K562 (cell line): Measurements from ENCODE around the gene WRAP53. TPM values are rescaled to one million over a fixed set of nuclear protein-coding genes. Genes with fewer than 3 reads are reported as not detected.

Source experiments
- CHD4 ChIP-seq: fragments of 200-600 bp; sonication (generic); IDR thresholded peaks from 3 replicates; pipeline ENCODE4 v1.6.1; 2012; ENCODE audit warnings: low read depth, mild to moderate bottlenecking, mixed read lengths, low read length, inconsistent platforms; ENCODE audit not compliant: insufficient read depth, insufficient replicate concordance, poor library complexity, severe bottlenecking
- RBBP5 ChIP-seq: fragments of 200-600 bp; sonication (generic); IDR thresholded peaks from 2 replicates; pipeline ENCODE4 v1.6.1; 2012; ENCODE audit warnings: borderline replicate concordance, mild to moderate bottlenecking, low read length, control low read depth, inconsistent platforms; ENCODE audit not compliant: insufficient read depth, poor library complexity, severe bottlenecking
- SPI1 ChIP-seq: IDR thresholded peaks from 2 replicates; pipeline ENCODE4 v1.6.1; 2011; ENCODE audit warnings: low read depth, low read length, control low read depth, borderline replicate concordance
- SRSF7 ChIP-seq: fragments of 200-400 bp; formaldehyde crosslinking; optimal IDR thresholded peaks from 2 replicates; pipeline ENCODE3; 2017; ENCODE audit warnings: mild to moderate bottlenecking, low read depth, low read length
- STAT5A ChIP-seq: IDR thresholded peaks from 2 replicates; pipeline ENCODE4 v1.6.1; 2012; ENCODE audit warnings: low read length, inconsistent platforms, borderline replicate concordance
- ZNF23 ChIP-seq: fragments of 250-450 bp; sonication (Bioruptor Pico); IDR thresholded peaks from 2 replicates; pipeline ENCODE4 v1.4.0; 2020; ENCODE audit warnings: mild to moderate bottlenecking
- polyA plus RNA-seq, 8 experiments: library from polyadenylated mRNA; depleted of rRNA in 4 of 8; stranded (reverse) in 5 of 8; unstranded in 3 of 8; fragments of >200 nt; fragmentation: Nextera tagmentation in 2 of 8; fragmentation: Illumina TruSeq in 1 of 8; extraction: Ambion mirVana in 2 of 8; extraction: Trizol in 1 of 8; gene quantifications; 2 replicates each; pipeline versions ENCODE4 v1.2.1 to v1.2.3, GENCODE V29; 2011 to 2014; ENCODE audit warnings: inconsistent platforms in 1 of 8, missing spikeins in 1 of 8
- total RNA-seq, 7 experiments: library from RNA; depleted of rRNA in 6 of 7; stranded (reverse); fragments of >200 nt in 6 of 7; fragmentation: Illumina TruSeq in 2 of 7; extraction: Trizol in 2 of 7; gene quantifications; 2 replicates each; pipeline versions ENCODE4 v1.2.1 to v1.2.3, GENCODE V29; 2011 to 2021; ENCODE audit warnings: low replicate concordance in 1 of 7
- TF ChIP-seq, protein P1 (sequence below): fragments of 450-650 bp; IDR thresholded peaks from 2 replicates; pipeline ENCODE4 v1.6.1; 2016; ENCODE audit warnings: missing biosample characterization, missing genetic modification characterization
- TF ChIP-seq, protein P2 (sequence below): sonication (generic); formaldehyde crosslinking; IDR thresholded peaks from 2 replicates; pipeline ENCODE4 v1.4.0; 2020; ENCODE audit warnings: mild to moderate bottlenecking, missing genetic modification reagents
- TF ChIP-seq, protein P3 (sequence below): sonication (generic); formaldehyde crosslinking; IDR thresholded peaks from 2 replicates; pipeline ENCODE4 v1.8.1; 2023; ENCODE audit warnings: missing genetic modification reagents, mild to moderate bottlenecking, borderline replicate concordance

The WRAP53 gene
- total and polyA plus RNA-seq, 9 of the 15 experiments (the other 6 are each of a cell fraction or from before 2014, with no cell fraction given) = 0.72 to 18.2 (median 13.4) TPM

DNA sequence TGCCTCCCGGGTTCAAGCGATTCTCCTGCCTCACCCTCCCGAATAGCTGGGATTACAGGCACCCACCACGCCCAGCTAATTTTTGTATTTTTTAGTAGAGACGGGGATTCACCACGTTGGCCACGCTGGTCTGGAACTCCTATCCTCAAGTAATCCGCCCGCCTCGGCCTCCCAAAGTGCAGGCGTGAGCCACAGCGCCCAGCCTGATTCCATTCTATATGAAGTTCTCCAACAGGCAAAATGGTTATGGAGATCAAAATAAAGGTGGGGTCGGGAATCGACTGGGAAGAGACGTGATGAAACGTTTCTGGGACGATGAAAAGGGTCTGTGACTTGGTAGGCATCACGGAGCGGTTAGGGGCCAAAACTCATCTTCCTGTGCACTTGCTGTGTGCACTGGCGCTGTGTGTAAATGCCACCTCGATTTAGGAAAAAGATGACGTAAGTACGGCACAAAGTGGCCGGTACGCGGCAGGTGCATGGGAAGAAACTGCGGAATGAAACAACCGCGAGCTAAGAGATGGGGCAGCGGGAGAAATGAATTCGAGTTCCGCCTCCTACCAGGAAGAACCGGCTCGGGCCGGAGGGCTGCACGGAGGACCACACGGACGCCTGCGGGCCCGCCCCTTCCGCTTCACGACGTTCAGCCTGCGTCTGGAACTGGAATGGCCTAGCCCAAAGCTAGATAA, 2.6 kb upstream of the WRAP53 start (continued):
- TF ChIP-seq, protein P1, sequence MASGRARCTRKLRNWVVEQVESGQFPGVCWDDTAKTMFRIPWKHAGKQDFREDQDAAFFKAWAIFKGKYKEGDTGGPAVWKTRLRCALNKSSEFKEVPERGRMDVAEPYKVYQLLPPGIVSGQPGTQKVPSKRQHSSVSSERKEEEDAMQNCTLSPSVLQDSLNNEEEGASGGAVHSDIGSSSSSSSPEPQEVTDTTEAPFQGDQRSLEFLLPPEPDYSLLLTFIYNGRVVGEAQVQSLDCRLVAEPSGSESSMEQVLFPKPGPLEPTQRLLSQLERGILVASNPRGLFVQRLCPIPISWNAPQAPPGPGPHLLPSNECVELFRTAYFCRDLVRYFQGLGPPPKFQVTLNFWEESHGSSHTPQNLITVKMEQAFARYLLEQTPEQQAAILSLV (tag) = no peak
- TF ChIP-seq ZNF23 (CRISPR knock-in tag) (no peak), CHD4 (no peak), STAT5A (no peak), SRSF7 (no peak), RBBP5 (peak; percentile 48), SPI1 (peak; percentile 32; the same call in 1 of the 2 replicates)
- TF ChIP-seq, protein P2, sequence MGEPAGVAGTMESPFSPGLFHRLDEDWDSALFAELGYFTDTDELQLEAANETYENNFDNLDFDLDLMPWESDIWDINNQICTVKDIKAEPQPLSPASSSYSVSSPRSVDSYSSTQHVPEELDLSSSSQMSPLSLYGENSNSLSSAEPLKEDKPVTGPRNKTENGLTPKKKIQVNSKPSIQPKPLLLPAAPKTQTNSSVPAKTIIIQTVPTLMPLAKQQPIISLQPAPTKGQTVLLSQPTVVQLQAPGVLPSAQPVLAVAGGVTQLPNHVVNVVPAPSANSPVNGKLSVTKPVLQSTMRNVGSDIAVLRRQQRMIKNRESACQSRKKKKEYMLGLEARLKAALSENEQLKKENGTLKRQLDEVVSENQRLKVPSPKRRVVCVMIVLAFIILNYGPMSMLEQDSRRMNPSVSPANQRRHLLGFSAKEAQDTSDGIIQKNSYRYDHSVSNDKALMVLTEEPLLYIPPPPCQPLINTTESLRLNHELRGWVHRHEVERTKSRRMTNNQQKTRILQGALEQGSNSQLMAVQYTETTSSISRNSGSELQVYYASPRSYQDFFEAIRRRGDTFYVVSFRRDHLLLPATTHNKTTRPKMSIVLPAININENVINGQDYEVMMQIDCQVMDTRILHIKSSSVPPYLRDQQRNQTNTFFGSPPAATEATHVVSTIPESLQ (CRISPR knock-in tag) = no peak; the same call in 1 of the 2 replicates
- TF ChIP-seq, protein P3, sequence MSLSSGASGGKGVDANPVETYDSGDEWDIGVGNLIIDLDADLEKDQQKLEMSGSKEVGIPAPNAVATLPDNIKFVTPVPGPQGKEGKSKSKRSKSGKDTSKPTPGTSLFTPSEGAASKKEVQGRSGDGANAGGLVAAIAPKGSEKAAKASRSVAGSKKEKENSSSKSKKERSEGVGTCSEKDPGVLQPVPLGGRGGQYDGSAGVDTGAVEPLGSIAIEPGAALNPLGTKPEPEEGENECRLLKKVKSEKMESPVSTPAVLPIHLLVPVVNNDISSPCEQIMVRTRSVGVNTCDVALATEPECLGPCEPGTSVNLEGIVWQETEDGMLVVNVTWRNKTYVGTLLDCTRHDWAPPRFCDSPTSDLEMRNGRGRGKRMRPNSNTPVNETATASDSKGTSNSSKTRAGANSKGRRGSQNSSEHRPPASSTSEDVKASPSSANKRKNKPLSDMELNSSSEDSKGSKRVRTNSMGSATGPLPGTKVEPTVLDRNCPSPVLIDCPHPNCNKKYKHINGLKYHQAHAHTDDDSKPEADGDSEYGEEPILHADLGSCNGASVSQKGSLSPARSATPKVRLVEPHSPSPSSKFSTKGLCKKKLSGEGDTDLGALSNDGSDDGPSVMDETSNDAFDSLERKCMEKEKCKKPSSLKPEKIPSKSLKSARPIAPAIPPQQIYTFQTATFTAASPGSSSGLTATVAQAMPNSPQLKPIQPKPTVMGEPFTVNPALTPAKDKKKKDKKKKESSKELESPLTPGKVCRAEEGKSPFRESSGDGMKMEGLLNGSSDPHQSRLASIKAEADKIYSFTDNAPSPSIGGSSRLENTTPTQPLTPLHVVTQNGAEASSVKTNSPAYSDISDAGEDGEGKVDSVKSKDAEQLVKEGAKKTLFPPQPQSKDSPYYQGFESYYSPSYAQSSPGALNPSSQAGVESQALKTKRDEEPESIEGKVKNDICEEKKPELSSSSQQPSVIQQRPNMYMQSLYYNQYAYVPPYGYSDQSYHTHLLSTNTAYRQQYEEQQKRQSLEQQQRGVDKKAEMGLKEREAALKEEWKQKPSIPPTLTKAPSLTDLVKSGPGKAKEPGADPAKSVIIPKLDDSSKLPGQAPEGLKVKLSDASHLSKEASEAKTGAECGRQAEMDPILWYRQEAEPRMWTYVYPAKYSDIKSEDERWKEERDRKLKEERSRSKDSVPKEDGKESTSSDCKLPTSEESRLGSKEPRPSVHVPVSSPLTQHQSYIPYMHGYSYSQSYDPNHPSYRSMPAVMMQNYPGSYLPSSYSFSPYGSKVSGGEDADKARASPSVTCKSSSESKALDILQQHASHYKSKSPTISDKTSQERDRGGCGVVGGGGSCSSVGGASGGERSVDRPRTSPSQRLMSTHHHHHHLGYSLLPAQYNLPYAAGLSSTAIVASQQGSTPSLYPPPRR (CRISPR knock-in tag) = no peak
